Fibroblast of lung (primary cell): ENCODE measurements around the gene DNAJA1. TPM values are rescaled to one million over a fixed set of nuclear protein-coding genes. Genes with fewer than 3 reads are reported as not detected.

Source experiments
- DNase-seq, 2 donors: peaks; one replicate each; pipeline versions ENCODE4 v3.0.0 to v3.0.0-alpha.2; 2010; ENCODE audit warnings: low read depth in 2 of 2
- H2AFZ ChIP-seq: 2 replicates; pipeline ENCODE4 v1.5.1; 2012; ENCODE audit warnings: low read length, control low read depth, inconsistent platforms
- H3K27ac ChIP-seq: 2 replicates; pipeline ENCODE4 v1.5.1; 2011; ENCODE audit warnings: low read length, control low read depth; ENCODE audit not compliant: insufficient read depth
- H3K27me3 ChIP-seq: 2 replicates; pipeline ENCODE4 v1.5.1; 2011; ENCODE audit warnings: mild to moderate bottlenecking, low read length; ENCODE audit not compliant: control insufficient read depth, insufficient read depth
- H3K36me3 ChIP-seq: 2 replicates; pipeline ENCODE4 v1.5.1; 2011; ENCODE audit warnings: low read length; ENCODE audit not compliant: control insufficient read depth, insufficient read depth
- H3K4me1 ChIP-seq: 2 replicates; pipeline ENCODE4 v1.5.1; 2011; ENCODE audit warnings: low read length; ENCODE audit not compliant: control insufficient read depth, insufficient read depth; ENCODE audit errors: extremely low read depth
- H3K4me2 ChIP-seq: 2 replicates; pipeline ENCODE4 v1.5.1; 2011; ENCODE audit warnings: low read length, control low read depth; ENCODE audit not compliant: insufficient read depth; ENCODE audit errors: extremely low read depth
- H3K4me3 ChIP-seq, 4 experiments: fragments of 200-600 bp in 1 of 4; sonication (generic) in 1 of 4; replicated peaks in 1 of 4; 2 replicates each; pipeline ENCODE4 v1.5.1; 2011 to 2016; ENCODE audit warnings: low read length in 4 of 4, low read depth in 3 of 4, mild to moderate bottlenecking in 3 of 4, control low read depth in 2 of 4, inconsistent platforms in 1 of 4, mixed read lengths in 1 of 4; ENCODE audit not compliant: insufficient read depth in 1 of 4; ENCODE audit errors: control extremely low read depth in 1 of 4
- H3K79me2 ChIP-seq: 2 replicates; pipeline ENCODE4 v1.5.1; 2012; ENCODE audit warnings: mild to moderate bottlenecking, low read length, inconsistent platforms; ENCODE audit not compliant: control insufficient read depth, insufficient read depth
- H3K9ac ChIP-seq: 2 replicates; pipeline ENCODE4 v1.5.1; 2011; ENCODE audit warnings: mild to moderate bottlenecking, low read length, control low read depth; ENCODE audit not compliant: insufficient read depth
- H3K9me3 ChIP-seq: 2 replicates; pipeline ENCODE4 v1.5.1; 2012; ENCODE audit warnings: low read depth, low read length; ENCODE audit not compliant: control insufficient read depth, insufficient read depth
- H4K20me1 ChIP-seq: 2 replicates; pipeline ENCODE4 v1.5.1; 2011; ENCODE audit warnings: low read length; ENCODE audit not compliant: control insufficient read depth, insufficient read depth; ENCODE audit errors: extremely low read depth
- EZH2 ChIP-seq: IDR thresholded peaks from 2 replicates; pipeline ENCODE4 v1.5.1; 2012; ENCODE audit warnings: low read length, control low read depth, mild to moderate bottlenecking; ENCODE audit errors: missing control alignments
- polyA plus RNA-seq, 2 donors: library from polyadenylated mRNA; depleted of rRNA in 1 of 2; stranded (reverse) in 1 of 2; unstranded in 1 of 2; fragments of >200 nt; gene quantifications; 2 replicates each; pipeline ENCODE4 v1.2.1, GENCODE V29; 2011 to 2012; ENCODE audit warnings: missing spikeins in 1 of 2
- total RNA-seq: library from RNA; depleted of rRNA; stranded (reverse); fragments of >200 nt; gene quantifications from 2 replicates; pipeline ENCODE4 v1.2.1, GENCODE V29; 2014
- TF ChIP-seq, protein P1 (sequence below), 2 donors: IDR thresholded peaks in 1 of 2; conservative IDR thresholded peaks in 1 of 2; 1 replicate in 1 of 2; 2 replicates in 1 of 2; pipeline ENCODE4 v1.5.1; 2011 to 2012; ENCODE audit warnings: low read length in 2 of 2, control low read depth in 1 of 2, inconsistent platforms in 1 of 2, low read depth in 1 of 2, mild to moderate bottlenecking in 1 of 2

The DNAJA1 gene
- total and polyA plus RNA-seq, 2 donors (not counting 1 experiment from before 2014, with no cell fraction given): 116 to 163 TPM

DNA sequence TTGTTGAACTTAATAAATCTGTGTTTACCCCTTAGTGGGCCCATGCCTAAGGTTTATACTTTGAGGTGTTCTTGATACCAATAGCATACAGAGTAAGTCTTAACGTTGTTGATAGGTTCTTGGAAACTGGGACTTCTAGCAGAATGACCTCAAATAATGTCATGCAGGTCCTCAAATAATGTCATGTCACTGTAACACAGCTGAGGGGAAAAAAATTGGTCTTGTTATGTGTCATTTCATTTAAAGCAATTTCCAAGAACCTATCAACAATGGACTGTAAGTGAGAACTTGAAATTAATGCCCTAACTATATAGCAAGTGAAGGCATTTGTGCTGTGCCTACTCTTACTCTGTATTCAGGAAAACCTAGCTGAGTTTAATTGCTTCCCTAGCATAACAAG is 7.2 kb downstream of the DNAJA1 start:
- peak overlapping the region; percentile 26 for H3K4me2 ChIP-seq
- no peaks in the 10 kb centered on the region for H3K27me3 ChIP-seq
- DNase-seq: no peak
- H3K27ac ChIP-seq: no peak overlapping the region
- H4K20me1 ChIP-seq: no peaks in the 10 kb centered on the region
- peaks cover 65% of the 10 kb centered on the region for H3K79me2 ChIP-seq
- H3K4me1 ChIP-seq: peaks cover 9% of the 10 kb centered on the region
- no peak overlapping the region for H3K4me3 ChIP-seq
- TF ChIP-seq, protein P1, sequence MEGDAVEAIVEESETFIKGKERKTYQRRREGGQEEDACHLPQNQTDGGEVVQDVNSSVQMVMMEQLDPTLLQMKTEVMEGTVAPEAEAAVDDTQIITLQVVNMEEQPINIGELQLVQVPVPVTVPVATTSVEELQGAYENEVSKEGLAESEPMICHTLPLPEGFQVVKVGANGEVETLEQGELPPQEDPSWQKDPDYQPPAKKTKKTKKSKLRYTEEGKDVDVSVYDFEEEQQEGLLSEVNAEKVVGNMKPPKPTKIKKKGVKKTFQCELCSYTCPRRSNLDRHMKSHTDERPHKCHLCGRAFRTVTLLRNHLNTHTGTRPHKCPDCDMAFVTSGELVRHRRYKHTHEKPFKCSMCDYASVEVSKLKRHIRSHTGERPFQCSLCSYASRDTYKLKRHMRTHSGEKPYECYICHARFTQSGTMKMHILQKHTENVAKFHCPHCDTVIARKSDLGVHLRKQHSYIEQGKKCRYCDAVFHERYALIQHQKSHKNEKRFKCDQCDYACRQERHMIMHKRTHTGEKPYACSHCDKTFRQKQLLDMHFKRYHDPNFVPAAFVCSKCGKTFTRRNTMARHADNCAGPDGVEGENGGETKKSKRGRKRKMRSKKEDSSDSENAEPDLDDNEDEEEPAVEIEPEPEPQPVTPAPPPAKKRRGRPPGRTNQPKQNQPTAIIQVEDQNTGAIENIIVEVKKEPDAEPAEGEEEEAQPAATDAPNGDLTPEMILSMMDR (conservative IDR thresholded peaks at IDR 0.05 in 1 of 2, IDR thresholded peaks at IDR 0.05 in 1 of 2; ENCODE audit: low read depth in 1 of 2, low read length in 2 of 2): no peak
- TF ChIP-seq EZH2: no peak
- no peak overlapping the region for H3K9ac ChIP-seq
- no peaks in the 10 kb centered on the region for H3K9me3 ChIP-seq
- H2AFZ ChIP-seq: no peak overlapping the region
- peaks cover 24% of the 10 kb centered on the region for H3K36me3 ChIP-seq

- TF ChIP-seq, protein P1 (conservative IDR thresholded peaks at IDR 0.05 in 1 of 2, IDR thresholded peaks at IDR 0.05 in 1 of 2; ENCODE audit: low read depth in 1 of 2, low read length in 2 of 2): no peak
- TF ChIP-seq EZH2: no peak
- no peaks in the 10 kb centered on the region for H3K9me3 ChIP-seq
- H3K9ac ChIP-seq: no peak overlapping the region
- H4K20me1 ChIP-seq: no peaks in the 10 kb centered on the region
- peaks cover 26% of the 10 kb centered on the region for H3K36me3 ChIP-seq
- H3K4me2 ChIP-seq: no peak overlapping the region
- H3K4me1 ChIP-seq: peaks cover 9% of the 10 kb centered on the region
- no peaks in the 10 kb centered on the region for H3K27me3 ChIP-seq
- no peak overlapping the region for H3K27ac ChIP-seq
- no peak overlapping the region for H2AFZ ChIP-seq
- no peak overlapping the region for H3K4me3 ChIP-seq
- no peak for DNase-seq
- peaks cover 59% of the 10 kb centered on the region for H3K79me2 ChIP-seq
Observed at GRCh38 chr9:33032865-33033264, 7.8 kb downstream of the DNAJA1 start.

GRCh38 chr9:33040792-33041431 is 15.8 kb downstream of the DNAJA1 start:
- Histone ChIP-seq H3K27ac (no peak overlapping the region), H3K36me3 (peaks cover 19% of the 10 kb centered on the region), H3K4me1 (peaks cover 7% of the 10 kb centered on the region), H3K27me3 (no peaks in the 10 kb centered on the region), H2AFZ (no peak overlapping the region), H3K9me3 (no peaks in the 10 kb centered on the region), H4K20me1 (no peaks in the 10 kb centered on the region), H3K79me2 (no peaks in the 10 kb centered on the region), H3K4me3 (no peak overlapping the region), H3K9ac (no peak overlapping the region), H3K4me2 (no peak overlapping the region)
- no peak for TF ChIP-seq EZH2
- DNase-seq: peak in 1 of 2 donors; percentile 38
